HG03175 (cell line): ENCODE results near the gene NPPB.

Source experiments
- ATAC-seq: cut with Tn5 transposase; IDR thresholded peaks from one replicate; pipeline ENCODE4 v1.9.1; 2021; ENCODE audit warnings: mild to moderate bottlenecking, moderate library complexity; ENCODE audit not compliant: unreplicated experiment

NPPB gene

DNA sequence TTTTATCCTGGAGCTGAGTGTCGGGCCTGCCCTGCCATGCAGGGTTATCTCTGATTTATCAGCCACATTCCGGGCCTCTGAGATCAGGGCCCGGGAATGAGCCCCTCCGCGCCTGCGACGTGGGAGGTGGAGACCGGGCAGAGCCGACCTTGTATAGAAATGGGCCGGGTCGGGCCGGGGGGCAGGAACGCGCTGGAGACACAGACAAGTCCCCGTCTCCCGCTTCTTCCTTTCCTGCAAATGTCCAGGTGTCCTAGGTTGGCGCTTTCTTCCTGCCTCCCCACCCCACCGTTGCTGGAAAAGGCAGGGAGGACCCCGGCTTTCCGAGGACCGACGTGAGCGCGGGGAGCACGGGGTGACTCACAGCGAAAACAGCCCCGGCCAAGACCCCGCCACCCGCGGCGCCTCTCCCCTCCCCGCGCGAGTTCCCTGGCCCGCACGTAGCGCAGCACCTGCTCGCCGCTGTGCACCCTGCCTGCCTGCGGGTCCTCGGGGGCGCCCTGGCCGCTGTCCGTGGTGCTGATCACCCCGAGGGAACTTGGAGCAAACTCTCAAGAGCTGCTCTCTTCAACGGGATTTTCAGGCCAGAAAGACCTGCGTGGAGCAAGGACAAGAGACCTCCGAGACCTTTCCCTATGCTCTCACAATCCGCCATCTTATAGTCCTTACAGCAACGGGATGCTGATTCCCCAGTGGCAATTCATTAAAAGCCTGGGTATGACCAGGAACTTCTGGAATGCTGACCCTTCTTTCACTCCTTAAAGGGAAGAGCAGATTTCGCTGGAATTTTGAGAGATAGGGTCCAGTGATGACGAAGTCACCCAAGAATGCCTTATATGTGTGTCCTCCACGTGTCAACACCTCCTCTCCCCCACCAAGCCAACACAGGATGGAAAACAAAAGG lies 475 bp upstream of the NPPB start:
- no peak for ATAC-seq

DNA sequence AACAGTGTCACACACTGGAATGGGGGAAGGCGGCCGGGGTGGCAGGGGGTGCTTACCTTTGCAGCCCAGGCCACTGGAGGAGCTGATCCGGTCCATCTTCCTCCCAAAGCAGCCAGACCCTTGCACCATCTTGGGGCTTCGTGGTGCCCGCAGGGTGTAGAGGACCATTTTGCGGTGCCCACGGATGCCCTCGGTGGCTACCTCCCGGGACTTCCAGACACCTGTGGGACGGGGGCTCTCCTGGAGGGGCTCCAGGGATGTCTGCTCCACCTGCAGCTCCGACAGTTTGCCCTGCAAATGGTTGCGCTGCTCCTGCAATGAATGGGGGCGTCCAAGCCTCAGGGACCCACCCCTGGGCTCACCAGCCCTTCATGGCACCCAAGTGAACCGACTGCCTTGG lies 587 bp downstream of the NPPB start:
- no peak for ATAC-seq

DNA sequence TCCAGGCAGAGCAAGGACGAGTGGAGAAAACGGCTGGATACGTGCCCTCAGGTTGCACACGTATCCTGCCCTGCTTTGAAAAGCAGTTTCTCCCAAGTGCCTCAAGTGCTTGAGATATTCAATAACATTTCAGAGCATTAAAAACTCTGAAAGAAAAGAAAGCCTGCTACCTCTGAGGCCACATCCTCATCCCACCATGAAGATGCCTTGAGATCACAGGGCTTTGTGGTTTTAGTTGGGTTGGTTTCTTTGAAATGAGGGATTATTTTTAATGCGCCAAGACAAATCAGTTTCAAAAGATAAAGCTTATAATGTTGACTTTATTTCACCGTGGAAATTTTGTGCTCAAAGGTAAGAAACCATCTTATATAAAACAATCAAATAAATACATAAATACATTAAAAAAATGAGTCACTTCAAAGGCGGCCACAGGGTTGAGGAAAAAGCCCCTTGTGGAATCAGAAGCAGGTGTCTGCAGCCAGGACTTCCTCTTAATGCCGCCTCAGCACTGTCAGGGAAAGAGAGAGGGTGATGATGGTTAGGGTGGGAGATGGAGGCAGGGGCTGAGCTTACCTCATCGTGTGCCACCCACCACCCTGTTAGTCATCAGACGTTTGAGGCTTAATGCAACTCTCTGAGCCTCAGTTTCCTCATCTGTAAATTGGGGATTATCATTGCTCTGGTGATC lies 1.4 kb downstream of the NPPB start:
- ATAC-seq: no peak

DNA sequence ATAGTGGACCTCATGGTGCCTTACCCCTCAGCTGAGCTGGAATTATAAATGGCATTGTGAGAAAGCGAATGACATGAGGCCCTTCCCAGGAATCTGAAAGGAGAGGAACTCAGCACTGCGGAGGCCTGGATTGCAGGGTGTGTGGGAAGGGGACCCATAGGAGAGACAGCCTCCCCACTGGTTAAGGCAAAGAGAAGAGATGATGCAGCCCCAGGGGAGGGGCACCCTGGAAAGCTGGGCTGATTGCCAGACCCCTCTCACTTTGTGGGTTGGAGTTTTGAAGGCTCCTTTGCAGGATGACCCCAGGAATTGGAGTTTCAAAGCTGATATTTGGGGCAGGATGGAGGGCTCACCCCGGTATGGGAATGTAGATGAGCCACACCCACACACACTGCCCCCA lies 2.0 kb downstream of the NPPB start:
- ATAC-seq: no peak

DNA sequence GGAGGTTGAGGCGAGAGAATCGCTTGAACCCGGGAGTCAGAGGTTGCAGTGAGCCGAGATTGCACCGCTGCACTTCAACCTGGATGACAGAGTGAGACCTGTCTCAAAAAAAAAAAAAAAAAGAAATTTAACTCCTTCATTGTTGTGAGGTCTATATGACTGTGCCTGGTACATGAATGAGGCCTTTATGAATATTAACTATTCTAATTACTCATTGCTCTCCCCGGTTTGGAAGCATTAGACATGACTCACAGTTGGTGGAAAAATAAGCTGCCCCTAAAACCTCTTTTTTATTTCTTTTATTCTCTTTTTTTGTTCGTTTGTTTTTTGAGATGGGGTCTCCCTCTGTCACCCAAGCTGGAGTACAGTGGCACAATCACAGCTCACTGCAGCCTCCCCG lies 3.3 kb downstream of the NPPB start:
- no peak for ATAC-seq

DNA sequence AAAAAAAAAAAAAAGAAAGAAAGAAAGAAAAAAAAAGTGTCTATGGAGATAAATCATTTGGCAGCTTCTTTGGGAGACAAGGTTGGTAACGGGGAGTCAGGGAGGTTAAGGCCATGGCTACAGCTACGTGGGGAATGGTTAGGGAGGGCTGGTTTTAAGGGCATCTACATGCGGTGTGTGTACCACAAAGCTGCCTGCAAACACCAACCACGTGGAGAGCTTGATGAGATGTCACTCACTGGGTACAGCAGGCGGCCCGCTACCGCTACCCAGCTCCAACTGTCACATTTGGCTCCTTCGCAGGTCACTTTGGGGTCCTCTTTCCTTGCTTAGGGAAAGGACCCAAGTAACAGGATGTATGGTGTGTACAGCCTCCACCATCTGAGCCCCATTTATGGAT lies 4.2 kb downstream of the NPPB start:
- ATAC-seq: no peak

DNA sequence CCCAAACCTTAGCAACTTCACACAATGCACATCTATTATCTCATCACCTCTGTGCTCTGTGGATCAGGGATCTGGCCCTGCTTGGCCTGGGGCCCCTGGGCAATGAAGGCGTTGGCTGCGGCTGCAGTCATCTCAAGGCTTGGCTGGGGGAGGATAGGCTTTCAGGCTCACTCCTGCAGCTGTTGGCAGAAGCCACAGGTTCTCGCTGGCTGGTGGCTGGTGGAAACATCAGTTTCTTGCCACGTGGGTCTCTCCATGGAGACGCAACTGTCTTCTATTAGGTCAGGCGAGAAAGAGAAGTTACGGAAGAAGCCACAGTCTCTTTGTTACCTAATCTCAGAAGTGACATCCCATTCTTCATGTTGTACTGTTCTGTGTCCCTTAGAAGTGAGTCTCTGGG lies 7.6 kb downstream of the NPPB start:
- ATAC-seq: no peak

DNA sequence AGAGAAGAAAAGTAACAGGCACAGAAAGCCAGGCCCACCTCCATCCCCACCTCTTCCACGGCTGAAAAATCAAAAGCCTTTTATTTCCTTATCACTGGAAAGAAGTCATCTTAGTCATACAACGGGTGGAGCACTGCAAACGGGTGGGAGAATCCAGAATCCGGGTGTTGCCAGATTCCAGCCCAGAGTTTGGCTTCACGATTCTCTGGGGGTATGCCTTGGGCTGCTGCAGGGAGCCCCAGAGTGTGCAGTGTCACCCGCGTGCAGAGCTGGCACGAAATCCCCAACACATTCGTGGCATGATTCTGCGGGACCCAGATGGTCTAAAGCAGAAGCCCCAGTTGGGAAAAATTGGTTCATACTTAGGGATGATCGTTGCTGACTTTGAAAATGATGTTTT lies 8.6 kb downstream of the NPPB start:
- no peak for ATAC-seq

DNA sequence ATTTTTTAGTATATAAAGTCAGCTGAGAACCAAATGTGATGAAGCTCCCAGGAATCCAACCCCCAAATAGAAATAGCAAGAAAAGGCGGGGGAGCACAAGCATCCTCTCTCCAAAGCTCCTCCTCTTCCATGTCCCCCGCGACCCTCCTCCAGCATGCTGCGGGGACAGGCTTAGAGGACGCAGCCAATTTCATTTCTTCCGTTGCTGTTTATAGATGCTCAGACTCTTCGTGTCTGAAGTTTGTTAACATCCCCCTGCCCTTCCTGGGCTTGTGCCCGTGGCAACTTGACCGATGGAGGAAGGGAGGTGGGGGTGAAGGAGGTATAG lies 10.4 kb downstream of the NPPB start:
- ATAC-seq: no peak

DNA sequence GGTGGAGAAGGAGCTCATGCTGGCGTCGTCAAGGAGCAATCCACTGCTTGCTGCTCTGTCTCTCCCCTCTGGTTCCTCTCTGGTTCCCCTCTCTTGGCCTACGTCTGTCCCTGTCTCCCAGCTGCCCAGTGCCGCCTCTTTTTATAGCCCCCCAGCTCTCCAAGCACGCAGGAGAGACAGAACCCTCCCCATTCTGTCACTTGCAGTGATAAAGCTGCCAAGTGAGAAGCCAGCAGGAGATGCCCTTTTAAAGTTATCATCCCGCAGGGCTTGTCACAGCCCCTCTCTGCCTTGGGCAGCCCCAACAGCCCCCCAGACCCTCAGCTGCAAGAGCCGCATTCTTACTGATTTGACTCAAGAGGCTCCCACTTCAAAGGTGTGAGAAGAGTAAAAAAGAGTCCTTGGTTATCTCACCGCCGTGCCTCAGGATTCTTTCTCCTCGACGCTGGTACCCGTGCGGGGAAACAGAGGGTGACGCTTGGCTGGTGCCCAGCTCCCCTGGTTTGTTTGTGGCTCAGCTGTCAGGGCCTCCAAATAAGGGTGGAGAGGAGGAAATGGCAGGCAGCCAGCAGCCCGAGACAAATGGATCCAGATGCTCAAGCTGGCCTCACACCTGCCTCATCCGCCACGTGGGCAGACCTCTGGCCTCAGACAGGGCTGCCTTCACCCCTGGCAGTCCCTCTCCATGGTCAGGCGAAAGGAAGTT lies 10.9 kb downstream of the NPPB start, which contains the start of gene NPPA:
Gene NPPA, minus strand, starts transcription at position 117 of the 706 bp plus-strand sequence. Its CDS starts 99 bp downstream, at position 18.
- ATAC-seq: no peak

DNA sequence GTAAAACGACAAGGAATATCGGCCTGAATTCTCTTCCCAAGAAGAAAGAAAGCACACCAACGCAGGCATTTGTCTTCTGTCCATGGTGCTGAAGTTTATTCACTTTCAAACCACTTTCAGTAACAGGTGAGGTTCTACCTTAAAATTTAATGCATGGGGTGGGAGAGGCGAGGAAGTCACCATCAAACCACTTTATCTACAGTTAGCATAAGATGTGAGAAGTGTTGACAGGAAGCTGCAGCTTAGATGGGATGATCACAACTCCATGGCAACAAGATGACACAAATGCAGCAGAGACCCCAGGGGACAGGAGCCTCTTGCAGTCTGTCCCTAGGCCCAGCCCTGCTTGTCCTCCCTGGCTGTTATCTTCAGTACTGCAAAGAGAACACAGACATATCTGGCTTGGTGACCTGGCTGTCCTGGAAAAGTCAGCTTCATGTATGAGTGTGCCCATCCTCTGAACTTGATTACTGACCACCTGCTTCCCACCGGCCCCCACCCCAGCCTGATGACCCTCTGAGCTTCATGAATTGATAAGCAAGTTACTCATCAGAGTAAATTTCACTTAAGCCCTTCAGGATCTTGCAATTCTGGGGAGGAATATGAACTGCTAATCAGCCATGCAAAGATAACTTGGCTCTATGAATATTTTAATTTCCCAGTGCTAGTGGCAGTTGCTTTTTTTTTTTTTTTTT lies 13.0 kb downstream of the NPPB start:
- no peak for ATAC-seq

DNA sequence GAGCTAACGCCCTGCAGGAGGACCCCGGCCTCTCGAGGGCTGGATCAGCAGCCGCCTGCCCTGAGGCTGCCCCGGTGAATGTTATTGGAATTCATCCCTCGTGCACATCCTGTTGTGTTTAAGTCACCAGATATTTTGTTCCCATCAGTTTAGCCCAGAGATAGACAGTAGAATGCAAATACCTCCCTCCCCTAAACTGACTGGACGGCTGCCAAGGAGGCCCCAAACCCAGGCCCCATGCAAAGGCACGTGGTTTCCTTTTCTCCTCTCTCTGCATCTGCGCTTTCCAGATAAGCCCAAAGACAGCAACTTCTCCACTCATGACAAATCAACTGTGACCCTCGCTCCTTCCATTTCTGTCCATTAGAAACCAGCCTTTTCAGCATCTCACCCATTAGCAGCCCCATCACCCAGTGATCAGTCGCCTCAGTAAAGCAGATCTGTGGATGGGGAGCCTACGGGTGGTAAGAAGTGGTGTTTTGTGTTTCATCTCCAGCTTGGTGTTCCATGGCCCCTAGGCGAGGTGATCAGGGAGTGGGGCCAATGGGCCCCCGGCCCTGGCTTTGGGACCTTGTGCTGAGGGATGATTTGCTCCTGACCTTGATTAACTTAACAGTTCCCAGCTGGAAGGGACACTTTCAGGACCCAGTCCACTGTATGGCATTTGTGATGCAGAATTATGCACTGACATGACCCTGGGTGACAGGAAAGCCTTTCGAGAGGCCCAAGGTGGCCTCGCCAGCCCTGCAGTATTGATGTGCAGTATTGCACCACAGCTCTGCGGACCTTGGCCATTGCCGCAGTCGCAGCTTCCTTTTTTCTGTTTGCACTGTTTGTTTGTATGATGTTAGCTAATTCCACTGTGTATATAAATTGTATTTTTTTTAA lies 16.3 kb downstream of the NPPB start:
- no peak for ATAC-seq

DNA sequence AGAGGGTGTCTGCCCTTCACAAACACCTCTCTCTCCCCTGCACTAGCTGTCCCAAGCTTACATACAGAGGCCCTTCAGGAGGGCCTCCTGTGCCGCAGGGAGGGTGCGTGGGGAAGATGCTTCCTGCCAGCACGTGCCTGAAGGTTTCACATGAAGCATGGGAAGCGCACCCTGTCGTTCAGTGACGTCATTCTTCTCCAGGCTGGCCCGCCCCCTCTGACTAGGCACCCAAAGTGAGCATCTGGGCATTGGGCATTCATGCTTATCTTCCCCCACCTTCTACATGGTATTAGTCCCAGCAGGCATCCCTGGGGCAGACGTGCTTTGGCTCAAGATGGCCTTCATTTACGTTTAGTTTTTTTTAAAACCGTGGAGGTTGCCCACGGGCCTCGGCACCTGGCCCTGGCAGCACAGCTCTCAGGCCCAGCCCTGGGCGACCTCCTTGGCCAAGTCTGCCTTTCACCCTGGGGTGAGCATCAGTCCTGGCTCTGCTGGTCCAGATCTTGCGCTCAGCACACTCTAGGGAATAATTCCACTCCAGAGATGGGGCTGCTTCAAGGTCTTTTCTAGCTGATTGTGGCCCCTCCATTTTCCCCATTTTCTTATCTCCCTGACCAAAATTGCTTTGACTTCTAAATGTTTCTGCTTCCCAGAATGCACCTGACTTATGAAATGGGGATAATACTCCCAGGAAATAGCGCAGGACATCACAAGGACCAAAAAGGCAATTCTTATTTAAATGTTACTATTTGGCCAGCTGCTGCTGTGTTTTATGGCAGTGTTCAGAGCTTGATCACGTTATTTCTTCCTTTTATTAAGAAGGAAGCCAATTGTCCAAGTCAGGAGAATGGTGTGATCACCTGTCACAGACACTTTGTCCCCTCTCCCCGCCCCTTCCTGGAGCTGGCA lies 17.2 kb downstream of the NPPB start:
- ATAC-seq: no peak

DNA sequence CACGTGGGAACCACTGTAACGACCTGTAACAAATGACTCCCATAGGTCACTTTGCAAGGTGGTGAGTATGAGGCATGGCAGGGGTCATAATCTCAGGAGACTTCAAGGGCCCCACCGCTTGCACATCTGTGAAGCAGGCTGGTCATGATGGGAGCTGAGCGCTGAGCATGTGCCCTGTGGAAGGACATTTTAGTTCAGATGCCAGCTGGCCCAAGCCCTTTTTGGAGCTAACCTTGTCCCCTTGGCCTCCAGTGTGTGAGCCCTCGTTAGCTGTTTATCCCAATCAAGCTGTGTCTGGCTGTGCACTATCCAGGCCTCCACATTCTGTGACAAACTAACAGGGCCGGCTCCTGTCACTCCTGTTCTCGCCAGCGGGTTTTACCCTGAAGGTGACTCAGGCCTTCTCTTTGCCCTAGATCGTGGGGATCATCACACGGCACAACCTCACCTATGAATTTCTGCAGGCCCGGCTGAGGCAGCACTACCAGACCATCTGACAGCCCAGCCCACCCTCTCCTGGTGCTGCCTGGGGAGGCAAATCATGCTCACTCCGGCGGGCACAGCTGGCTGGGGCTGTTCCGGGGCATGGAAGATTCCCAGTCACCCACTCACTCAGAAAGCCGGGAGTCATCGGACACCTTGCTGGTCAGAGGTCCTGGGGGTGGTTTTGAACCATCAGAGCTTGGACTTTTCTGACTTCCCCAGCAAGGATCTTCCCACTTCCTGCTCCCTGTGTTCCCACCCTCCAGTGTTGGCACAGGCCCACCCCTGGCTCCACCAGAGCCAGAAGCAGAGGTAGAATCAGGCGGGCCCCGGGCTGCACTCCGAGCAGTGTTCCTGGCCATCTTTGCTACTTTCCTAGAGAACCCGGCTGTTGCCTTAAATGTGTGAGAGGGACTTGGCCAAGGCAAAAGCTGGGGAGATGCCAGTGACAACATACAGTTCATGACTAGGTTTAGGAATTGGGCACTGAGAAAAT lies 18.7 kb downstream of the NPPB start:
- ATAC-seq: no peak

DNA sequence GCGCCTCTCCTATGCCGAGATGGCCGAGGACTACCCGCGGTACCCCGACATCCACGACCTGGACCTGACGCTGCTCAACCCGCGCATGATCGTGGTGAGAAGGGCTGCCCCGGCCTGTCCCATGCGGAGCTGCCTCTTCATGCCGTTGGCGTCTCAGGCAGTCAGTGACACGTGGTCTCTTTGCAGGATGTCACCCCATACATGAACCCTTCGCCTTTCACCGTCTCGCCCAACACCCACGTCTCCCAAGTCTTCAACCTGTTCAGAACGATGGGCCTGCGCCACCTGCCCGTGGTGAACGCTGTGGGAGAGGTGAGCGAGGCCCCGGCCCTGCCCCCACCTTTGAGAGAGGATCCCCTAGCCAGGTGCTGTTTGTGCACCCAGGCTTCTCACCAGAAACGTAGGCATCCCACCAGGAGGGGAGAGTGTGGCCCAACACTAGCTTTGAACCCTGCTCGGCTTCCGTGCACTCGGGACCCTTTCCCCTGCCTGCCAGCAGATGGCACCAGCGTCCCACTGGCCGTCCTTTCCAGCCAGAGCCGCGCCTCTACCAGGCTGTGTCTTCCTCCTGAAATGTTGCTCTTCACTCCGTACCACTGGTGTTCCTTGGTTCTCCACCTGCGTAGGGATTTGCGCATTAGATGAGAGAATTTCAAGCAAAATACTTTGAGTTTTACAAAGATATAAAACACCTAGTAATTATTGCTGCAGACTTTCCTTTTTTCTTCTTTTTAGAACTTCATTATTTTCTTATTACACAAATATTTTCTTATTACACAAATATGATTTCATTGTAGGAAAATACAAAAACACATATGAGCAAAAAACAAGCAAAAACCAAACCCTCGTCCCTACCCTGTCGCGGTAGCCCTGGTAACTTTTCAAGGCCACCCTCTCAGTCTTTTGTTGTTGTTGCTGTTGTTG lies 20.1 kb downstream of the NPPB start:
- ATAC-seq: no peak

DNA sequence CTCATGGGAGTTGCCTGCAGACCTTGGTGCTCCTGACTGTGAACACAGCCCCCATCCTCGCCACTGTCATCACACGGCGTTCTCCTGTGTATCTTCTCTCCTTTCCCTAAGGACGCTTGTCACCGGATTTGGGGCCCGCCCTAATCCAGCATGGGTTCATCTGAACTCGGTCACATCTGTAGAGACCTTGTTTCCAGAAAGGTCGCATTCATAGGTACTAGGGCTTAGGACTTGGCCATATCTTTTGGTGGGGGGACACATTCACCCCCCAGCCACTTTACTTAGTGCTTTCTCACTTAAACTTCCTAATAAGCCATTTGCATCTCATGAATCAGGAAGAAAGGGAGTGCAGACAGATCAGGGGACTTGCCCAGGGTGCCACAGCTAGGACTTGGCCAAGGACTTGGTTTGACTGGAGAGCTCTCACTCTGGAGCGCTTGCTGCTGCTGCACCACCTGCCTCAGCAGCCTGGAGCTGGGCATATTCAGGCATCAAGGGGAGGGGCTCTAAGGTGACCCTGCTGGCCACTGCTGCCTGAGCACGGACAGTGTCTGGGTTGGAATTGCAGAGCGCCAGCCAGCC lies 20.9 kb downstream of the NPPB start:
- no peak for ATAC-seq
